ENCODE results near the gene GPR107.
A peak's percentile ranks its signal among the peaks of the same experiment; 100 is the strongest.

Gene GPR107

GRCh38 chr9:130132746-130133145, 79.0 kb downstream of the GPR107 start:
- no peak for TF ChIP-seq POLR2AphosphoS5 (IDR thresholded peaks at IDR 0.05; ENCODE audit: borderline replicate concordance, low read depth, low read length)
- no peak for TF ChIP-seq EZH2 (IDR thresholded peaks at IDR 0.05)
- TF ChIP-seq FOXP2 (optimal IDR thresholded peaks at IDR 0.05; ENCODE audit: control extremely low read depth, extremely low read length, insufficient read depth) = no peak
- DNase-seq (ENCODE audit: low read depth, low spot score) = no peak
- Histone ChIP-seq H3K27ac (no peak overlapping the region), H3K9ac (ENCODE audit: insufficient read length) (no peak overlapping the region), H3K9me3 (ENCODE audit: low read depth, low read length) (no peaks in the 10 kb centered on the region), H3K4me3 (no peak overlapping the region), H3K36me3 (ENCODE audit: insufficient read depth, low read length) (peaks cover 16% of the 10 kb centered on the region; the same call in 1 of the 2 replicates)

GRCh38 chr9:130137081-130137640, 83.5 kb downstream of the GPR107 start:
- TF ChIP-seq EZH2 (IDR thresholded peaks at IDR 0.05) (no peak), FOXP2 (optimal IDR thresholded peaks at IDR 0.05; ENCODE audit: control extremely low read depth, extremely low read length, insufficient read depth) (no peak), POLR2AphosphoS5 (IDR thresholded peaks at IDR 0.05; ENCODE audit: borderline replicate concordance, low read depth, low read length) (no peak)
- Histone ChIP-seq H3K9ac (ENCODE audit: insufficient read length) (no peak overlapping the region), H3K36me3 (ENCODE audit: insufficient read depth, low read length) (no peaks in the 10 kb centered on the region), H3K27ac (no peak overlapping the region), H3K9me3 (ENCODE audit: low read depth, low read length) (no peaks in the 10 kb centered on the region), H3K4me3 (no peak overlapping the region)
- no peak for DNase-seq (ENCODE audit: low read depth, low spot score)

- Histone ChIP-seq H3K27ac (0 out of 2 replicates have a peak overlapping the region, but pooled peaks have one; percentile 5), H3K36me3 (ENCODE audit: insufficient read depth, low read length) (no peaks in the 10 kb centered on the region), H3K9ac (ENCODE audit: insufficient read length) (no peak overlapping the region), H3K9me3 (ENCODE audit: low read depth, low read length) (no peaks in the 10 kb centered on the region), H3K4me3 (no peak overlapping the region)
- TF ChIP-seq POLR2AphosphoS5 (IDR thresholded peaks at IDR 0.05; ENCODE audit: borderline replicate concordance, low read depth, low read length) = no peak
- no peak for DNase-seq (ENCODE audit: low read depth, low spot score)
Observed at GRCh38 chr9:130137641-130138081, 84.0 kb downstream of the GPR107 start.

GRCh38 chr9:130138171-130138653, 84.5 kb downstream of the GPR107 start:
- H3K27ac ChIP-seq = 0 out of 2 replicates have a peak overlapping the region, but pooled peaks have one; percentile 5
- no peak overlapping the region for H3K9ac ChIP-seq (ENCODE audit: insufficient read length)
- H3K9me3 ChIP-seq (ENCODE audit: low read depth, low read length) = no peaks in the 10 kb centered on the region
- DNase-seq (ENCODE audit: low read depth, low spot score) = no peak
- no peak for TF ChIP-seq POLR2AphosphoS5 (IDR thresholded peaks at IDR 0.05; ENCODE audit: borderline replicate concordance, low read depth, low read length)
- no peak overlapping the region for H3K4me3 ChIP-seq
- no peaks in the 10 kb centered on the region for H3K36me3 ChIP-seq (ENCODE audit: insufficient read depth, low read length)

- H3K9ac ChIP-seq (ENCODE audit: insufficient read length) = no peak overlapping the region
- H3K9me3 ChIP-seq (ENCODE audit: low read depth, low read length) = no peaks in the 10 kb centered on the region
- H3K4me3 ChIP-seq = no peak overlapping the region
- TF ChIP-seq FOXP2 (optimal IDR thresholded peaks at IDR 0.05; ENCODE audit: control extremely low read depth, extremely low read length, insufficient read depth) = no peak
- no peak for TF ChIP-seq EZH2 (IDR thresholded peaks at IDR 0.05)
- TF ChIP-seq POLR2AphosphoS5 (IDR thresholded peaks at IDR 0.05; ENCODE audit: borderline replicate concordance, low read depth, low read length) = no peak
- no peak overlapping the region for H3K27ac ChIP-seq
- H3K36me3 ChIP-seq (ENCODE audit: insufficient read depth, low read length) = no peaks in the 10 kb centered on the region
- no peak for DNase-seq (ENCODE audit: low read depth, low spot score)
Observed at GRCh38 chr9:130138791-130139190, 85.1 kb downstream of the GPR107 start.

GRCh38 chr9:130139251-130139650, 85.5 kb downstream of the GPR107 start:
- H3K9me3 ChIP-seq (ENCODE audit: low read depth, low read length) = no peaks in the 10 kb centered on the region
- TF ChIP-seq FOXP2 (optimal IDR thresholded peaks at IDR 0.05; ENCODE audit: control extremely low read depth, extremely low read length, insufficient read depth) (no peak), POLR2AphosphoS5 (IDR thresholded peaks at IDR 0.05; ENCODE audit: borderline replicate concordance, low read depth, low read length) (no peak), EZH2 (IDR thresholded peaks at IDR 0.05) (no peak)
- H3K9ac ChIP-seq (ENCODE audit: insufficient read length) = no peak overlapping the region
- no peaks in the 10 kb centered on the region for H3K36me3 ChIP-seq (ENCODE audit: insufficient read depth, low read length)
- H3K4me3 ChIP-seq = no peak overlapping the region
- H3K27ac ChIP-seq = no peak overlapping the region
- DNase-seq (ENCODE audit: low read depth, low spot score) = no peak

GRCh38 chr9:130140706-130141105, 87.0 kb downstream of the GPR107 start:
- Histone ChIP-seq H3K36me3 (ENCODE audit: insufficient read depth, low read length) (no peaks in the 10 kb centered on the region), H3K9ac (ENCODE audit: insufficient read length) (no peak overlapping the region), H3K9me3 (ENCODE audit: low read depth, low read length) (no peaks in the 10 kb centered on the region), H3K4me3 (no peak overlapping the region), H3K27ac (no peak overlapping the region)
- no peak for TF ChIP-seq EZH2 (IDR thresholded peaks at IDR 0.05)
- TF ChIP-seq FOXP2 (optimal IDR thresholded peaks at IDR 0.05; ENCODE audit: control extremely low read depth, extremely low read length, insufficient read depth) = no peak
- no peak for TF ChIP-seq POLR2AphosphoS5 (IDR thresholded peaks at IDR 0.05; ENCODE audit: borderline replicate concordance, low read depth, low read length)
- no peak for DNase-seq (ENCODE audit: low read depth, low spot score)

- Histone ChIP-seq H3K9ac (ENCODE audit: insufficient read length) (no peak overlapping the region), H3K9me3 (ENCODE audit: low read depth, low read length) (no peaks in the 10 kb centered on the region), H3K36me3 (ENCODE audit: insufficient read depth, low read length) (no peaks in the 10 kb centered on the region), H3K27ac (no peak overlapping the region), H3K4me3 (no peak overlapping the region)
- no peak for DNase-seq (ENCODE audit: low read depth, low spot score)
- TF ChIP-seq POLR2AphosphoS5 (IDR thresholded peaks at IDR 0.05; ENCODE audit: borderline replicate concordance, low read depth, low read length) (no peak), EZH2 (IDR thresholded peaks at IDR 0.05) (no peak), FOXP2 (optimal IDR thresholded peaks at IDR 0.05; ENCODE audit: control extremely low read depth, extremely low read length, insufficient read depth) (no peak)
Observed at GRCh38 chr9:130142056-130142455, 88.3 kb downstream of the GPR107 start.

GRCh38 chr9:130142641-130143040, 88.9 kb downstream of the GPR107 start:
- peak overlapping the region; percentile 65; the same call in 1 of the 2 replicates for H3K4me3 ChIP-seq

More at GRCh38 chr9:130142641-130143040, 88.9 kb downstream of the GPR107 start:
- TF ChIP-seq EZH2 (IDR thresholded peaks at IDR 0.05) (no peak), POLR2AphosphoS5 (IDR thresholded peaks at IDR 0.05; ENCODE audit: borderline replicate concordance, low read depth, low read length) (no peak), FOXP2 (optimal IDR thresholded peaks at IDR 0.05; ENCODE audit: control extremely low read depth, extremely low read length, insufficient read depth) (no peak)
- Histone ChIP-seq H3K36me3 (ENCODE audit: insufficient read depth, low read length) (no peaks in the 10 kb centered on the region), H3K9me3 (ENCODE audit: low read depth, low read length) (no peaks in the 10 kb centered on the region), H3K9ac (ENCODE audit: insufficient read length) (no peak overlapping the region), H3K27ac (no peak overlapping the region)
- DNase-seq (ENCODE audit: low read depth, low spot score) = no peak
